Left lung (tissue), 10 donors: ENCODE measurements around the gene LRIG1. TPM values are rescaled to one million over a fixed set of nuclear protein-coding genes. Genes with fewer than 3 reads are reported as not detected.

ENCODE experiments used
- ATAC-seq: fragments of 200-7000 bp; cut with Tn5 transposase; one replicate; pipeline ENCODE4 v1.9.1; 2020; ENCODE audit warnings: moderate library complexity
- DNase-seq, 4 donors: peaks; one replicate each; pipeline ENCODE4 v3.0.0-alpha.2; 2013 to 2020
- H3K27ac ChIP-seq, 2 donors: fragments of 200-600 bp; sonication (generic) in 1 of 2; one replicate each; pipeline versions ENCODE4 v1.5.0 to v1.8.0; 2020 to 2021
- H3K27me3 ChIP-seq, 2 donors: fragments of 200-600 bp; sonication (generic) in 1 of 2; one replicate each; pipeline versions ENCODE4 v1.5.0 to v1.8.0; 2020 to 2021
- H3K36me3 ChIP-seq, 2 donors: fragments of 200-600 bp; sonication (generic) in 1 of 2; one replicate each; pipeline versions ENCODE4 v1.5.0 to v1.8.0; 2020 to 2021
- H3K4me1 ChIP-seq, 2 donors: fragments of 200-600 bp; one replicate each; pipeline ENCODE4 v1.8.0; 2021
- H3K4me3 ChIP-seq, 2 donors: fragments of 200-600 bp; sonication (generic) in 1 of 2; one replicate each; pipeline versions ENCODE4 v1.5.0 to v1.8.0; 2020 to 2021; ENCODE audit warnings: mild to moderate bottlenecking in 1 of 2
- H3K9me3 ChIP-seq, 2 donors: fragments of 200-600 bp; sonication (generic) in 1 of 2; one replicate each; pipeline versions ENCODE4 v1.5.0 to v1.8.0; 2020 to 2021
- CTCF ChIP-seq, 2 donors: fragments of 200-600 bp; sonication (generic) in 1 of 2; IDR thresholded peaks; one replicate each; pipeline versions ENCODE4 v1.5.0 to v1.8.0; 2021; ENCODE audit warnings: antibody characterized with exemption in 2 of 2
- intact Hi-C, 2 donors: fragments of 100-400 bp; cut with DNase I; formaldehyde crosslinking; loops; one replicate each; pipeline versions ENCODE4 v1.11.2 to v1.14.2; 2022
- polyA plus RNA-seq, 6 donors: library from polyadenylated mRNA; unstranded; fragments of 120-200 nt; gene quantifications; one replicate each; pipeline ENCODE4 v1.2.1, GENCODE V29; 2013; ENCODE audit not compliant: insufficient read length in 6 of 6
- total RNA-seq, 2 donors: library from RNA; stranded (reverse); fragmentation: NEBNext Ultra II Directional; extraction: Animal tissue kit (Norgen Biotek cat#: 25700); gene quantifications; one replicate each; pipeline ENCODE4 v1.2.1, GENCODE V29; 2021
- donor health status: DM: no; HTN: yes; CAD: no.
- donor health status: DM: no; HTN: no; CAD: no.

The LRIG1 gene
- total and polyA plus RNA-seq, 8 donors = 32.6 to 42.7 (median 35.7) TPM

DNA sequence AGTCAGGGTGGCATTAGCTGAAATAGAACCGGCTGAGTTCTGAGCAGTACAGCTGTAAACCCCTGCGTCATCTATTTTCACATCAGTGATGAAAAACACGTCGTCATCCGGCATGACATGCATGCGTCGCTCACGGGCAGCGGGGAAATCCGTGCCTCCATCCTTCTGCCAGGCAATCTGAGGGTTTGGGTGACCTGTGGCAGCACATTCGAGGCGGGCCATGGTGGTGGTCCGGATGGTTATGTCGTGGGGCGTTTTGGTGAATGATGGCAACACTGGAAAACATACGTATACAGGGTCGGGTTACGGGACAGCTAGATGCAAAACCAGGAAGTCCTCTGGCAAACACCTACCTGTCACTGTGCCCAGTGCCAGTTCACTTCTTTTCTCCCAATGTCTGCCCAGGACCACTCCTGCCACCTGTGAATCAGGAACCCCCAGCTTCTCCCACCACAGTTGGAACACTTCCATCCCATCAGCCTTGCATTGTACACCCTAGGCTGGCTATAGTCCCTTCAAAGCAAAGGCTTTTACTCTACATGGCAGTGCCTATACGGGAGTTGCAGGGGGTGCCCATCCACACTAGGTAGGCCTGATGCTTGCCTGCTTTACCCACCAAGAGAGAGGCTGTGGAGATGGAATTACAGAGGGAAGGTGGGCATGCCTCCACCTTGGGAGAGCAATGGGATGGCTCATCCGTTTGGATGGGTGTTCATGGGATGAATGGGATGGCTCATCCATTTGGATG lies 116.7 kb downstream of the LRIG1 start:
- Histone ChIP-seq H3K27ac (no peak overlapping the region), H3K4me3 (no peak overlapping the region), H3K27me3 (no peaks in the 10 kb centered on the region), H3K36me3 (peaks cover 0 to 86% of the 10 kb centered on the region in 2 donors), H3K9me3 (no peaks in the 10 kb centered on the region), H3K4me1 (no peaks in the 10 kb centered on the region)
- TF ChIP-seq CTCF (IDR thresholded peaks at IDR 0.05) = no peak
- DNase-seq = peak in 1 of 4 donors; percentile 33
- intact Hi-C loops = no loop called here
- no peak for ATAC-seq

DNA sequence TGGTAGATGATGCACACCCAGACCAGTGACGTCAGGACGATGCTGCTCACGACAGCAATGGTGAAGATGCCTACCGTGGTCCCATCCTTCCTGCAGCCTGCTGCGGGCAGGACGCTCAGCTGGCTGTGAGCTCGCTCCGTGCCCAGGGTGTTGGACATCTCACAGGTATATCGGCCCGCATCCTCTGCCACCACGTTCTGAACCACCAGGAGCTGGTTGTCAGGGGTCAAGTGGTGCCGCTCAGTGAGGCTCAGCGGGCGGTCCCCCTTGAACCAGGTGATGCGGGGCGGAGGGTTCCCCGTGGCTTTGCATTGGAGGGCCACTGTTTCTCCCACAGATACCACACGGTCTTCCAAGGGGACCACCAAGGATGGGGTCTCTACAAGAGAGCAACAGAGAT lies 117.8 kb downstream of the LRIG1 start:
- no peak overlapping the region for H3K27ac ChIP-seq
- ATAC-seq (no peak), DNase-seq (peak in 1 of 4 donors; percentile 60)
- no peaks in the 10 kb centered on the region for H3K9me3 ChIP-seq
- no peaks in the 10 kb centered on the region for H3K4me1 ChIP-seq
- intact Hi-C loops = no loop called here
- H3K27me3 ChIP-seq = no peaks in the 10 kb centered on the region
- no peak overlapping the region for H3K4me3 ChIP-seq
- TF ChIP-seq CTCF (IDR thresholded peaks at IDR 0.05) = no peak
- peaks cover 0 to 89% of the 10 kb centered on the region in 2 donors for H3K36me3 ChIP-seq

GRCh38 chr3:66382142-66382541 lies 118.7 kb downstream of the LRIG1 start:
- TF ChIP-seq CTCF (IDR thresholded peaks at IDR 0.05) = no peak
- Histone ChIP-seq H3K36me3 (peaks cover 0 to 98% of the 10 kb centered on the region in 2 donors), H3K27me3 (no peaks in the 10 kb centered on the region), H3K4me3 (no peak overlapping the region), H3K4me1 (no peaks in the 10 kb centered on the region), H3K9me3 (no peaks in the 10 kb centered on the region), H3K27ac (no peak overlapping the region)
- ATAC-seq (no peak), DNase-seq (peak in 1 of 4 donors; percentile 25)
- intact Hi-C loops = no loop called here

DNA sequence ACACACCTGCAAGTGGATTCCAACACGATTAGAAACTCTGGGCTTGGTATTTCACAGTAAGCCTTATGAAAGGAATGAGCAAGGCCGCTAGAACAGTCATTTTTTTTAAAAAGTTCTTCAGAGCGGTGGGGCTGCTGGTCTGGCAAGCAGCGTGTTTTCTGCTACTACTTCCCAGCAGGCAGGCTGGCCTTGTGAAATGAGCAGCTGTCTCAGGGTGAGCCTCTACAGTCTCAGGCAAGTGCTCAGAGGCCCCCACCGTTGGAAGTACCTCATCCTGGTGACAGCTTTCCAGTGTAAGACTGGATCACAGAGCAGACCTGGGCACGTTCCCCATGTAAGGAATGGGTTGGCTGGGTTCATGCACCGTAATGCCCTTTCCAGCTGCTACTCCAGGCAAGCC lies 119.2 kb downstream of the LRIG1 start:
- TF ChIP-seq CTCF (IDR thresholded peaks at IDR 0.05) = no peak
- H3K27ac ChIP-seq = no peak overlapping the region
- H3K27me3 ChIP-seq = no peaks in the 10 kb centered on the region
- DNase-seq = peak in 1 of 4 donors; percentile 9
- no peaks in the 10 kb centered on the region for H3K9me3 ChIP-seq
- H3K36me3 ChIP-seq = peaks cover 0 to 96% of the 10 kb centered on the region in 2 donors
- no peak overlapping the region for H3K4me3 ChIP-seq
- no peak for ATAC-seq
- no peaks in the 10 kb centered on the region for H3K4me1 ChIP-seq
- intact Hi-C loops = no loop called here

GRCh38 chr3:66380200-66380932 lies 120.5 kb downstream of the LRIG1 start:
- DNase-seq = peak in 1 of 4 donors; percentile 62
- Histone ChIP-seq H3K27me3 (no peaks in the 10 kb centered on the region), H3K9me3 (no peaks in the 10 kb centered on the region), H3K36me3 (peaks cover 0 to 90% of the 10 kb centered on the region in 2 donors), H3K27ac (no peak overlapping the region), H3K4me3 (no peak overlapping the region), H3K4me1 (no peaks in the 10 kb centered on the region)
- intact Hi-C loops = no loop called here
- no peak for ATAC-seq
- TF ChIP-seq CTCF (IDR thresholded peaks at IDR 0.05) = no peak
